Measurements from ENCODE around the gene TCF25.

- TF ChIP-seq CTCF (IDR thresholded peaks at IDR 0.05) (no peak), EP300 (IDR thresholded peaks at IDR 0.05) (no peak), POLR2AphosphoS5 (IDR thresholded peaks at IDR 0.05) (no peak), POLR2A (IDR thresholded peaks at IDR 0.05) (no peak)
These were observed 40.3 kb downstream of the TCF25 start for GRCh38 chr16:89913408-89914387.
